ENCODE measurements around the gene UNCX. TPM values are rescaled to one million over a fixed set of nuclear protein-coding genes. Genes with fewer than 3 reads are reported as not detected.

The UNCX gene
- total and polyA plus RNA-seq, 2 of the 8 experiments (the other 6 are each of a cell fraction or from before 2014, with no cell fraction given) = not detected

DNA sequence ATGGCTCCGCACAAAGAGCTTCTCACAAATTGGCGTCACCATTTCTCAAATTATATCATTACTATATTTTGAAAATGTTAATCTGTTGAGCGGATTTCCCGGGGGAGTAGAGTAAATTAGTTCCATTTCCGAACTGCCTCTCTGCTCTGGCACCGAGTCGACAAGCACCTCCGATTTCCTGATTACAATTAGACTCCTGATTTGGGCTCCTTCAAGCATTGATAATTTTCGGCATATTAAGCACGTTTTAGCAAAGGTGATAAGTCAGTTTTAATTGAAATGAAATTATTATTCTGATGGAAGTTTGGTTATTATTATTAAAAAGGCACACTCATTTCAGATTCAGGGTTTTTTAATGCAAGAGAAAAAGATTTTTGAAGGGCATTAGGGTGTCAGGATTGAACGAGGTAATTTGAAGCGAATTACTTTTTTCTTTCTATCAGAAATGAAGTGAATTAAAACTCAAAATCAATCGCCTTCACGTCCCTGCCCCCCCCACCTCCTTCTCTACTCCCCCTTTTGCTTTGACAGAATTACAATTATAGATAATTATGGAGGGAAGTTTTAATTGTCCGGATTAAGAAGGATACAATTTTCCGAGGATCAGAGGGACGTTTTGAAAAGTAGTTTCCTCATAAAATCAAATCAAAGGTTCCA is 4.0 kb upstream of the UNCX start (continued):
- no peak for TF ChIP-seq SIN3A (conservative IDR thresholded peaks at IDR 0.05 in 1 of 2, IDR thresholded peaks at IDR 0.05 in 1 of 2; ENCODE audit: low read depth in 1 of 2, low read length in 2 of 2)
- no peak for TF ChIP-seq CBX8 (IDR thresholded peaks at IDR 0.05; ENCODE audit: borderline replicate concordance, low read depth, low read length)
- no peak for TF ChIP-seq BRCA1 (IDR thresholded peaks at IDR 0.05; ENCODE audit: low read depth, low read length)
- no peak for TF ChIP-seq SRF (IDR thresholded peaks at IDR 0.05; ENCODE audit: low read depth, low read length)
- TF ChIP-seq KDM1A (IDR thresholded peaks at IDR 0.05; ENCODE audit: borderline replicate concordance, low read length) = no peak
- no peak for TF ChIP-seq JUN (IDR thresholded peaks at IDR 0.05; ENCODE audit: low read depth, low read length)
